Measurements from ENCODE around the gene NFILZ.

DNA sequence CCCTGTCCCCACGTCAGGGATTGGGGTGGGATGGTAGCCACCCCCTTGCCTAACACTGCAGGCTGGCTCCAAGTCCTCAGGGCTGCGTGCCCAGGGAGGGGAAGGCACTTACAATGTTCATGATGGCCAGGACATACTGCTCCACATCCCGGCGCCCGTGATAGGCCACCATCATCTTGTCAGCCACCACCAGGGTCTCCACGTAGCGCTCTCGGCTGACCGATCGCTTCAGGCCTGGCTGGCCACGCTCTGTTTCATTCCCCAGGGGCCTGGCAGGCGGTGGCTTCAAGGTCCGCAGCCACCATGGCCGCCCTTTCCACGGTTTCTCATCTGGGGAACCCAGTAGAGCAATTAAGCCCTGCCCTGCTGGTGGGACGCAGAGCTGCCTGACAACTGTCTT lies 29.6 kb upstream of the NFILZ start:
- TF ChIP-seq, protein P1, sequence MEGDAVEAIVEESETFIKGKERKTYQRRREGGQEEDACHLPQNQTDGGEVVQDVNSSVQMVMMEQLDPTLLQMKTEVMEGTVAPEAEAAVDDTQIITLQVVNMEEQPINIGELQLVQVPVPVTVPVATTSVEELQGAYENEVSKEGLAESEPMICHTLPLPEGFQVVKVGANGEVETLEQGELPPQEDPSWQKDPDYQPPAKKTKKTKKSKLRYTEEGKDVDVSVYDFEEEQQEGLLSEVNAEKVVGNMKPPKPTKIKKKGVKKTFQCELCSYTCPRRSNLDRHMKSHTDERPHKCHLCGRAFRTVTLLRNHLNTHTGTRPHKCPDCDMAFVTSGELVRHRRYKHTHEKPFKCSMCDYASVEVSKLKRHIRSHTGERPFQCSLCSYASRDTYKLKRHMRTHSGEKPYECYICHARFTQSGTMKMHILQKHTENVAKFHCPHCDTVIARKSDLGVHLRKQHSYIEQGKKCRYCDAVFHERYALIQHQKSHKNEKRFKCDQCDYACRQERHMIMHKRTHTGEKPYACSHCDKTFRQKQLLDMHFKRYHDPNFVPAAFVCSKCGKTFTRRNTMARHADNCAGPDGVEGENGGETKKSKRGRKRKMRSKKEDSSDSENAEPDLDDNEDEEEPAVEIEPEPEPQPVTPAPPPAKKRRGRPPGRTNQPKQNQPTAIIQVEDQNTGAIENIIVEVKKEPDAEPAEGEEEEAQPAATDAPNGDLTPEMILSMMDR (IDR thresholded peaks at IDR 0.05 in 2 of 3, conservative IDR thresholded peaks at IDR 0.05 in 1 of 3; ENCODE audit: borderline replicate concordance in 1 of 3, insufficient read depth in 1 of 3, low read depth in 2 of 3, low read length in 2 of 3), result no peak
- TF ChIP-seq, protein P2, sequence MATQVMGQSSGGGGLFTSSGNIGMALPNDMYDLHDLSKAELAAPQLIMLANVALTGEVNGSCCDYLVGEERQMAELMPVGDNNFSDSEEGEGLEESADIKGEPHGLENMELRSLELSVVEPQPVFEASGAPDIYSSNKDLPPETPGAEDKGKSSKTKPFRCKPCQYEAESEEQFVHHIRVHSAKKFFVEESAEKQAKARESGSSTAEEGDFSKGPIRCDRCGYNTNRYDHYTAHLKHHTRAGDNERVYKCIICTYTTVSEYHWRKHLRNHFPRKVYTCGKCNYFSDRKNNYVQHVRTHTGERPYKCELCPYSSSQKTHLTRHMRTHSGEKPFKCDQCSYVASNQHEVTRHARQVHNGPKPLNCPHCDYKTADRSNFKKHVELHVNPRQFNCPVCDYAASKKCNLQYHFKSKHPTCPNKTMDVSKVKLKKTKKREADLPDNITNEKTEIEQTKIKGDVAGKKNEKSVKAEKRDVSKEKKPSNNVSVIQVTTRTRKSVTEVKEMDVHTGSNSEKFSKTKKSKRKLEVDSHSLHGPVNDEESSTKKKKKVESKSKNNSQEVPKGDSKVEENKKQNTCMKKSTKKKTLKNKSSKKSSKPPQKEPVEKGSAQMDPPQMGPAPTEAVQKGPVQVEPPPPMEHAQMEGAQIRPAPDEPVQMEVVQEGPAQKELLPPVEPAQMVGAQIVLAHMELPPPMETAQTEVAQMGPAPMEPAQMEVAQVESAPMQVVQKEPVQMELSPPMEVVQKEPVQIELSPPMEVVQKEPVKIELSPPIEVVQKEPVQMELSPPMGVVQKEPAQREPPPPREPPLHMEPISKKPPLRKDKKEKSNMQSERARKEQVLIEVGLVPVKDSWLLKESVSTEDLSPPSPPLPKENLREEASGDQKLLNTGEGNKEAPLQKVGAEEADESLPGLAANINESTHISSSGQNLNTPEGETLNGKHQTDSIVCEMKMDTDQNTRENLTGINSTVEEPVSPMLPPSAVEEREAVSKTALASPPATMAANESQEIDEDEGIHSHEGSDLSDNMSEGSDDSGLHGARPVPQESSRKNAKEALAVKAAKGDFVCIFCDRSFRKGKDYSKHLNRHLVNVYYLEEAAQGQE (IDR thresholded peaks at IDR 0.05; ENCODE audit: low read depth), result no peak
- TF ChIP-seq YY1 (IDR thresholded peaks at IDR 0.05; ENCODE audit: extremely low read depth, insufficient replicate concordance, low read depth, low read length) (no peak), EZH2 (IDR thresholded peaks at IDR 0.05) (no peak)

Data from HCT116 (cell line).